NCI-H2107 treated with DMSO at 0.1 percent for 48 hours (cell line): ENCODE results near the gene DNAAF9.

Source experiments
- DNase-seq: peaks from one replicate; lab custom pipeline; 2025; ENCODE audit not compliant: unreplicated experiment; lab: John Stamatoyannopoulos, UW

DNAAF9 gene

GRCh38 chr20:3378138-3378537 is 29.3 kb downstream of the DNAAF9 start:
- DNase-seq: no peak

- no peak for DNase-seq
These were observed 29.8 kb downstream of the DNAAF9 start for GRCh38 chr20:3377644-3378043.

- DNase-seq: no peak
These were observed 33.2 kb downstream of the DNAAF9 start for GRCh38 chr20:3374296-3374695.

- DNase-seq: no peak
These were observed 35.7 kb downstream of the DNAAF9 start for GRCh38 chr20:3371754-3372153.

- DNase-seq: no peak
These were observed 40.4 kb downstream of the DNAAF9 start for GRCh38 chr20:3367089-3367488.

GRCh38 chr20:3364323-3365013 is 43.0 kb downstream of the DNAAF9 start:
- no peak for DNase-seq

GRCh38 chr20:3360752-3361151 is 46.7 kb downstream of the DNAAF9 start:
- DNase-seq: no peak

GRCh38 chr20:3358676-3359340 is 48.7 kb downstream of the DNAAF9 start:
- no peak for DNase-seq
